ENCODE results near the gene HOMER2. TPM values are rescaled to one million over a fixed set of nuclear protein-coding genes. Genes with fewer than 3 reads are reported as not detected.

HOMER2 gene
- total RNA-seq, 1 experiment from 2014 or later, result 14.2 TPM

DNA sequence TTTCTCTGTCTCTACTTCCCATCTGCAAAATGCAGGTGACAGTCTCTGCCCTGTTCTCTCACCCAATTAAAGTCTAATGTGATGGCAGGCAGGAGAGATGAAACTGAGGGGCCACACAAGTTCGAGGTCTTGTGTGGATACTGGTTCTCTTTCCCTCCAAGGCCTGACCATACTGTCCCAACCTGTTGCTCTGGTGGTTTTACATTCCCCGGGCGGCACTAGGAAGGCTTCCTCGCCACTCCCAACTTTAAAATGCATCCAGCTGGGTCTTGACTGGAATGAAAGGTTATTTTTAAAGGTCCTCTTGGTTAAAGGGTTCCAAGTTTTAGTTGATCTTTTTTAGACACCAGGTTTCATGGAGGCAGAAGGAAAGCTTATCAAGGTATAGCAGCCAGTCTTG is 105.9 kb downstream of the HOMER2 start:
- Histone ChIP-seq H3K79me2 (ENCODE audit: insufficient read depth, low read length) (no peaks in the 10 kb centered on the region), H3K4ac (ENCODE audit: low read depth, low read length) (no peak overlapping the region), H2BK120ac (ENCODE audit: low read depth, low read length, poor library complexity, severe bottlenecking) (no peak overlapping the region), H4K20me1 (ENCODE audit: control insufficient read depth, insufficient read depth, insufficient read length) (no peaks in the 10 kb centered on the region), H3K18ac (ENCODE audit: insufficient read length, low read depth, low read length) (no peak overlapping the region), H4K8ac (replicated peaks; ENCODE audit: insufficient read length, low read depth, low read length) (no peak overlapping the region), H4K5ac (ENCODE audit: insufficient read length, low read depth, low read length) (no peak overlapping the region), H3K23ac (ENCODE audit: insufficient read length, low read depth, low read length) (no peak overlapping the region), H3K79me1 (ENCODE audit: insufficient read depth, low read depth, low read length, poor library complexity, severe bottlenecking) (no peaks in the 10 kb centered on the region), H2BK5ac (ENCODE audit: insufficient read length, low read length) (no peak overlapping the region), H2BK12ac (ENCODE audit: insufficient read length, low read depth, low read length) (no peak overlapping the region), H3K4me1 (ENCODE audit: insufficient read depth, low read length) (no peaks in the 10 kb centered on the region), H3K56ac (ENCODE audit: insufficient read length, low read depth, low read length) (no peak overlapping the region), H3K27ac (ENCODE audit: insufficient read length, low read depth, low read length) (no peak overlapping the region), H3K9me3 (ENCODE audit: control insufficient read depth, low read depth, low read length) (no peaks in the 10 kb centered on the region), H2AK5ac (ENCODE audit: insufficient read length, low read length) (no peak overlapping the region), H3K23me2 (ENCODE audit: insufficient read length, low read depth, low read length, poor library complexity, severe bottlenecking) (no peaks in the 10 kb centered on the region), H3K27me3 (ENCODE audit: insufficient read depth, low read length) (no peaks in the 10 kb centered on the region), H2AFZ (ENCODE audit: low read length) (no peak overlapping the region), H4K91ac (ENCODE audit: insufficient read length, low read depth, low read length) (no peak overlapping the region), H3K4me2 (ENCODE audit: insufficient read depth, insufficient read length, low read length) (no peak overlapping the region), H3K9ac (ENCODE audit: extremely low read depth, insufficient read length, low read length) (no peak overlapping the region), H2BK15ac (ENCODE audit: low read depth, low read length) (no peak overlapping the region), H3K14ac (ENCODE audit: insufficient read depth, low read length) (no peak overlapping the region), H2BK20ac (ENCODE audit: low read depth, low read length, poor library complexity, severe bottlenecking) (no peak overlapping the region), H3T11ph (ENCODE audit: low read length) (no peak overlapping the region)
- TF ChIP-seq, protein P1, sequence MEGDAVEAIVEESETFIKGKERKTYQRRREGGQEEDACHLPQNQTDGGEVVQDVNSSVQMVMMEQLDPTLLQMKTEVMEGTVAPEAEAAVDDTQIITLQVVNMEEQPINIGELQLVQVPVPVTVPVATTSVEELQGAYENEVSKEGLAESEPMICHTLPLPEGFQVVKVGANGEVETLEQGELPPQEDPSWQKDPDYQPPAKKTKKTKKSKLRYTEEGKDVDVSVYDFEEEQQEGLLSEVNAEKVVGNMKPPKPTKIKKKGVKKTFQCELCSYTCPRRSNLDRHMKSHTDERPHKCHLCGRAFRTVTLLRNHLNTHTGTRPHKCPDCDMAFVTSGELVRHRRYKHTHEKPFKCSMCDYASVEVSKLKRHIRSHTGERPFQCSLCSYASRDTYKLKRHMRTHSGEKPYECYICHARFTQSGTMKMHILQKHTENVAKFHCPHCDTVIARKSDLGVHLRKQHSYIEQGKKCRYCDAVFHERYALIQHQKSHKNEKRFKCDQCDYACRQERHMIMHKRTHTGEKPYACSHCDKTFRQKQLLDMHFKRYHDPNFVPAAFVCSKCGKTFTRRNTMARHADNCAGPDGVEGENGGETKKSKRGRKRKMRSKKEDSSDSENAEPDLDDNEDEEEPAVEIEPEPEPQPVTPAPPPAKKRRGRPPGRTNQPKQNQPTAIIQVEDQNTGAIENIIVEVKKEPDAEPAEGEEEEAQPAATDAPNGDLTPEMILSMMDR (conservative IDR thresholded peaks at IDR 0.05), result no peak
- H3K4me1 Mint-ChIP-seq, result peaks cover 14 to 20% of the 10 kb centered on the region in 2 experiments
- no peak overlapping the region; a peak in 1 of 7 replicates for H3K27ac Mint-ChIP-seq
- H3K36me3 Mint-ChIP-seq (ENCODE audit: insufficient read depth in 1 of 3, low read depth in 3 of 3), result no peaks in the 10 kb centered on the region
- H3K4me3 Mint-ChIP-seq, result no peak overlapping the region
- H3K27me3 Mint-ChIP-seq (ENCODE audit: low read depth), result no peaks in the 10 kb centered on the region
- WGBS (ENCODE audit: extremely low coverage, insufficient read length, low lambda C conversion rate), result no CpG with 5 or more reads among the region's 4 CpGs
- H3K9me3 Mint-ChIP-seq, result no peaks in the 10 kb centered on the region
- no peak for DNase-seq

Data from H9 (cell line).